IMR-90 (cell line): ENCODE measurements around the gene NAPSA. TPM values are rescaled to one million over a fixed set of nuclear protein-coding genes. Genes with fewer than 3 reads are reported as not detected.

Experiments
- ATAC-seq: fragments of 200-7000 bp; cut with Tn5 transposase; 2 replicates; pipeline ENCODE4 v1.9.1; 2020; ENCODE audit warnings: low read depth, mild to moderate bottlenecking, moderate library complexity
- BruUV-seq: library from RNA; stranded (reverse); fragments of 400-500 nt; replicated peaks from 2 replicates; lab custom pipeline; 2021; lab: Mats Ljungman, UMichigan
- CTCF ChIA-PET: fragments of 300-600 bp; formaldehyde crosslinking; extraction: SDS; loops from one replicate; lab custom pipeline; 2021; ENCODE audit warnings: antibody characterized with exemption; lab: Yijun Ruan, JAX
- POLR2A ChIA-PET: fragments of 300-600 bp; sonication (Branson Sonifier 250); formaldehyde crosslinking; loops from one replicate; lab custom pipeline; 2022; ENCODE audit warnings: antibody characterized with exemption; ENCODE audit not compliant: unreplicated experiment; lab: Charles Lee
- DNase-seq: peaks from one replicate; pipeline ENCODE4 v3.0.0; 2013
- H2AFZ ChIP-seq: replicated peaks from 2 replicates; pipeline ENCODE3; 2013; ENCODE audit warnings: low read length, mild to moderate bottlenecking; ENCODE audit not compliant: poor library complexity
- H2AK5ac ChIP-seq: 2 replicates; pipeline ENCODE4 v1.6.1; 2013; ENCODE audit warnings: low read depth, low read length, inconsistent platforms
- H2AK9ac ChIP-seq: replicated peaks from 2 replicates; pipeline ENCODE3; 2013; ENCODE audit warnings: mild to moderate bottlenecking, low read depth, low read length, moderate library complexity; ENCODE audit not compliant: poor library complexity
- H2BK120ac ChIP-seq: 2 replicates; pipeline ENCODE4 v1.6.1; 2013; ENCODE audit warnings: low read depth, low read length, inconsistent platforms
- H2BK15ac ChIP-seq: 3 replicates; pipeline ENCODE4 v1.6.1; 2013; ENCODE audit warnings: low read depth, low read length, inconsistent platforms
- H2BK20ac ChIP-seq: 2 replicates; pipeline ENCODE4 v1.6.1; 2013; ENCODE audit warnings: low read depth, mild to moderate bottlenecking, inconsistent platforms, low read length, moderate library complexity
- H2BK5ac ChIP-seq: 2 replicates; pipeline ENCODE4 v1.6.1; 2013; ENCODE audit warnings: mild to moderate bottlenecking, low read depth, low read length, inconsistent platforms; ENCODE audit not compliant: poor library complexity, severe bottlenecking
- H3K14ac ChIP-seq: replicated peaks from 2 replicates; pipeline ENCODE4 v1.6.1; 2013; ENCODE audit warnings: low read depth, low read length, inconsistent platforms
- H3K18ac ChIP-seq: 2 replicates; pipeline ENCODE4 v1.6.1; 2013; ENCODE audit warnings: low read depth, low read length, control low read depth
- H3K23ac ChIP-seq: 2 replicates; pipeline ENCODE4 v1.6.1; 2013; ENCODE audit warnings: low read depth, low read length, inconsistent platforms
- H3K27ac ChIP-seq: 2 replicates; pipeline ENCODE4 v1.5.1; 2013; ENCODE audit warnings: mild to moderate bottlenecking, control low read depth, low read length; ENCODE audit not compliant: insufficient read depth
- H3K27me3 ChIP-seq: 2 replicates; pipeline ENCODE4 v1.6.1; 2013; ENCODE audit warnings: low read length; ENCODE audit not compliant: control insufficient read depth, insufficient read depth
- H3K36me3 ChIP-seq: 2 replicates; pipeline ENCODE4 v1.6.1; 2013; ENCODE audit warnings: low read length, mixed read lengths; ENCODE audit not compliant: control insufficient read depth, insufficient read depth
- H3K4ac ChIP-seq: 2 replicates; pipeline ENCODE4 v1.6.1; 2013; ENCODE audit warnings: low read depth, low read length, inconsistent platforms
- H3K4me1 ChIP-seq: 2 replicates; pipeline ENCODE4 v1.6.1; 2013; ENCODE audit warnings: low read length, mixed read lengths; ENCODE audit not compliant: control insufficient read depth, insufficient read depth
- H3K4me2 ChIP-seq: 2 replicates; pipeline ENCODE4 v1.6.1; 2013; ENCODE audit warnings: low read depth, mild to moderate bottlenecking, control low read depth, low read length, moderate library complexity
- H3K4me3 ChIP-seq: 2 replicates; pipeline ENCODE4 v1.5.1; 2013; ENCODE audit warnings: low read depth, mild to moderate bottlenecking, control low read depth, low read length, moderate library complexity; ENCODE audit not compliant: insufficient read depth
- H3K56ac ChIP-seq: 2 replicates; pipeline ENCODE4 v1.6.1; 2013; ENCODE audit warnings: low read length, inconsistent platforms; ENCODE audit not compliant: insufficient read depth; ENCODE audit errors: extremely low read depth
- H3K79me1 ChIP-seq, 2 experiments: 2 replicates each; pipeline ENCODE4 v1.6.1; 2013; ENCODE audit warnings: low read length in 2 of 2, inconsistent platforms in 1 of 2, low read depth in 1 of 2
- H3K9ac ChIP-seq: 2 replicates; pipeline ENCODE4 v1.6.1; 2013; ENCODE audit warnings: low read depth, low read length, control low read depth
- H3K9me1 ChIP-seq: 2 replicates; pipeline ENCODE4 v1.6.1; 2013; ENCODE audit warnings: low read length, inconsistent platforms; ENCODE audit not compliant: insufficient read depth
- H3K9me3 ChIP-seq: 2 replicates; pipeline ENCODE4 v1.6.1; 2013; ENCODE audit warnings: low read length; ENCODE audit not compliant: control insufficient read depth, insufficient read depth
- H4K20me1 ChIP-seq: 2 replicates; pipeline ENCODE4 v1.6.1; 2013; ENCODE audit warnings: low read length, inconsistent platforms; ENCODE audit not compliant: insufficient read depth
- H4K5ac ChIP-seq: 2 replicates; pipeline ENCODE4 v1.6.1; 2013; ENCODE audit warnings: mild to moderate bottlenecking, low read depth, low read length, control low read depth
- H4K8ac ChIP-seq, 2 experiments: 2 replicates each; pipeline ENCODE4 v1.6.1; 2013; ENCODE audit warnings: low read depth in 2 of 2, low read length in 2 of 2, control low read depth in 1 of 2, inconsistent platforms in 1 of 2
- H4K91ac ChIP-seq: 2 replicates; pipeline ENCODE4 v1.6.1; 2013; ENCODE audit warnings: low read depth, low read length, inconsistent platforms; ENCODE audit not compliant: insufficient read depth
- BHLHE40 ChIP-seq: fragments of 150-350 bp; IDR thresholded peaks from 2 replicates; pipeline ENCODE4 v1.6.1; 2016; ENCODE audit warnings: mild to moderate bottlenecking, low read depth, low read length
- FOS ChIP-seq: fragments of 150-350 bp; IDR thresholded peaks from 2 replicates; pipeline ENCODE4 v1.6.1; 2016; ENCODE audit warnings: low read depth, low read length
- RCOR1 ChIP-seq: IDR thresholded peaks from 2 replicates; pipeline ENCODE4 v1.6.1; 2012; ENCODE audit warnings: mild to moderate bottlenecking, low read length, improper control_type of control experiment; ENCODE audit not compliant: insufficient replicate concordance
- WGBS, 2 experiments: methylation state at CpG; one replicate each; pipeline versions ENCODE4 v1.1.5 to v1.1.7; 2013; ENCODE audit warnings: missing lambda C conversion rate in 2 of 2; ENCODE audit not compliant: insufficient read length in 1 of 2; ENCODE audit errors: extremely low coverage in 2 of 2; 5-methylcytosine and 5-hydroxymethylcytosine counted together
- dilution Hi-C: fragments of 300-500 bp; cut with HindIII; formaldehyde crosslinking; loops from one replicate; pipeline ENCODE4 v1.14.3; 2018; ENCODE audit warnings: low sequenced_read_pairs; ENCODE audit not compliant: unreplicated experiment
- in situ Hi-C: fragments of 300-500 bp; cut with MboI; formaldehyde crosslinking; loops from 3 replicates; pipeline ENCODE4 v1.14.3; 2019; ENCODE audit warnings: low sequenced_read_pairs, inconsistent platforms, mixed read lengths
- intact Hi-C: fragments of 100-400 bp; cut with micrococcal nuclease; formaldehyde crosslinking; loops from 2 replicates; pipeline ENCODE4 v1.10.0; 2022
- polyA plus RNA-seq, 3 experiments: library from polyadenylated mRNA; depleted of rRNA; stranded (reverse); fragments of >200 nt; gene quantifications; 2 replicates each; pipeline ENCODE4 v1.2.3, GENCODE V29; 2012; ENCODE audit warnings: low replicate concordance in 1 of 3
- total RNA-seq: library from RNA; depleted of rRNA; stranded (reverse); fragments of >200 nt; gene quantifications from 2 replicates; pipeline ENCODE4 v1.2.3, GENCODE V29; 2012

Gene NAPSA
- total and polyA plus RNA-seq, 2 of the 4 experiments (the other 2 are of a cell fraction): 0.39 TPM; not detected in 1

- in situ Hi-C loops: no loop called here
- TF ChIP-seq BHLHE40: no peak
- TF ChIP-seq RCOR1: no peak
- no peak for TF ChIP-seq FOS
These were observed 41.7 kb downstream of the NAPSA start for GRCh38 chr19:50323782-50324133.

More at GRCh38 chr19:50323782-50324133, 41.7 kb downstream of the NAPSA start:
- no peak overlapping the region for H3K4ac ChIP-seq
- H2BK120ac ChIP-seq: no peak overlapping the region
- H4K8ac ChIP-seq: no peak overlapping the region
- WGBS, 2 experiments: 86% methylated on average over 6 of the region's 12 CpGs; no CpG with 5 or more reads in 1 of the 2 experiments
- no peak overlapping the region for H3K23ac ChIP-seq
- H4K5ac ChIP-seq: no peak overlapping the region
- no peak overlapping the region for H3K9ac ChIP-seq
- H3K4me2 ChIP-seq: no peak overlapping the region
- H3K9me1 ChIP-seq: no peaks in the 10 kb centered on the region
- no TSS peak for BruUV-seq
- H2AK5ac ChIP-seq: no peak overlapping the region
- ChIA-PET POLR2A (no interaction called here), CTCF (no interaction called here)
- peaks cover 16% of the 10 kb centered on the region for H3K27me3 ChIP-seq
- no peak overlapping the region for H2AFZ ChIP-seq
- H3K27ac ChIP-seq: no peak overlapping the region
- no peak overlapping the region for H3K18ac ChIP-seq
- no peak overlapping the region for H2BK15ac ChIP-seq
- no peak overlapping the region for H2BK5ac ChIP-seq
- no peak overlapping the region for H3K14ac ChIP-seq
- H3K9me3 ChIP-seq: peaks cover 2% of the 10 kb centered on the region; the same call in 1 of the 2 replicates
- H3K79me1 ChIP-seq: no peaks in the 10 kb centered on the region
- no peak overlapping the region for H2AK9ac ChIP-seq
- H4K20me1 ChIP-seq: no peaks in the 10 kb centered on the region
- dilution Hi-C loops (no loop called here), intact Hi-C loops (no loop called here)
- no peaks in the 10 kb centered on the region for H3K36me3 ChIP-seq
- ATAC-seq: no peak
- H3K56ac ChIP-seq: no peak overlapping the region
- no peak overlapping the region for H4K91ac ChIP-seq
- no peaks in the 10 kb centered on the region for H3K4me1 ChIP-seq
- DNase-seq: no peak
- H3K4me3 ChIP-seq: no peak overlapping the region
- H2BK20ac ChIP-seq: no peak overlapping the region
